ENCODE results near the gene HEXB.

The HEXB gene

DNA sequence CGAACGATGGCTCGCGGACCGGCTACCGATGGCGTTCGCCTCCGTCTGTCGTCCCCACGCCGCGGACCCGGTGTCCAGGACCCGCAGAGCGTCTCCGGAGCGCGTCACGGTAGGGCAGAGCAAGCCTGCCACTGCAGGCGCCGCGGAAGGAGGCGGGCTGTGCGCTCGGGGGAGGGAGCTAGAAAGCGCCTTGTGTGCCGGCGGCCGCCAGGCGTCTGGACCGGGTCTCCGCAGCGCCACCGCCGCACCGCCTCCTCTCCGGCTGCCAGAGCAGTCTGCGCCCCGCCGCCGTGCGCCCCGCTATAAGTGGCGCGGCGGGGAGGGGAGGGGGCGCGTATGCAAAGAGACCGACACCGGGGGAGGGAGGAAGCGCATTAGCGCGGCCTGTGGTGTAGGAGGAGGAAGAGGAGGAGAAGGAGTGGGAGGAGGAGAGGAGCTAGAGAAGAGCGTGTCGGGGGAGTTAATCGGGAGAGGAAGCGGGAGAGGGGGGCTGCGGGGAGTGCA, 44.5 kb upstream of the HEXB start, which contains the start of gene ENC1:
Gene ENC1, minus strand, starts transcription at position 279 of the 504 bp plus-strand sequence. CDS start 4,243 bp downstream, outside the sequence.
- TF ChIP-seq, protein P1, sequence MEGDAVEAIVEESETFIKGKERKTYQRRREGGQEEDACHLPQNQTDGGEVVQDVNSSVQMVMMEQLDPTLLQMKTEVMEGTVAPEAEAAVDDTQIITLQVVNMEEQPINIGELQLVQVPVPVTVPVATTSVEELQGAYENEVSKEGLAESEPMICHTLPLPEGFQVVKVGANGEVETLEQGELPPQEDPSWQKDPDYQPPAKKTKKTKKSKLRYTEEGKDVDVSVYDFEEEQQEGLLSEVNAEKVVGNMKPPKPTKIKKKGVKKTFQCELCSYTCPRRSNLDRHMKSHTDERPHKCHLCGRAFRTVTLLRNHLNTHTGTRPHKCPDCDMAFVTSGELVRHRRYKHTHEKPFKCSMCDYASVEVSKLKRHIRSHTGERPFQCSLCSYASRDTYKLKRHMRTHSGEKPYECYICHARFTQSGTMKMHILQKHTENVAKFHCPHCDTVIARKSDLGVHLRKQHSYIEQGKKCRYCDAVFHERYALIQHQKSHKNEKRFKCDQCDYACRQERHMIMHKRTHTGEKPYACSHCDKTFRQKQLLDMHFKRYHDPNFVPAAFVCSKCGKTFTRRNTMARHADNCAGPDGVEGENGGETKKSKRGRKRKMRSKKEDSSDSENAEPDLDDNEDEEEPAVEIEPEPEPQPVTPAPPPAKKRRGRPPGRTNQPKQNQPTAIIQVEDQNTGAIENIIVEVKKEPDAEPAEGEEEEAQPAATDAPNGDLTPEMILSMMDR (IDR thresholded peaks at IDR 0.05; ENCODE audit: low read depth, low read length) = peak; percentile 27; the same call in 1 of the 2 replicates
- peak within 1 kb of the TSS; percentile 94 for H3K4me3 ChIP-seq (ENCODE audit: low read depth, low read length)

DNA sequence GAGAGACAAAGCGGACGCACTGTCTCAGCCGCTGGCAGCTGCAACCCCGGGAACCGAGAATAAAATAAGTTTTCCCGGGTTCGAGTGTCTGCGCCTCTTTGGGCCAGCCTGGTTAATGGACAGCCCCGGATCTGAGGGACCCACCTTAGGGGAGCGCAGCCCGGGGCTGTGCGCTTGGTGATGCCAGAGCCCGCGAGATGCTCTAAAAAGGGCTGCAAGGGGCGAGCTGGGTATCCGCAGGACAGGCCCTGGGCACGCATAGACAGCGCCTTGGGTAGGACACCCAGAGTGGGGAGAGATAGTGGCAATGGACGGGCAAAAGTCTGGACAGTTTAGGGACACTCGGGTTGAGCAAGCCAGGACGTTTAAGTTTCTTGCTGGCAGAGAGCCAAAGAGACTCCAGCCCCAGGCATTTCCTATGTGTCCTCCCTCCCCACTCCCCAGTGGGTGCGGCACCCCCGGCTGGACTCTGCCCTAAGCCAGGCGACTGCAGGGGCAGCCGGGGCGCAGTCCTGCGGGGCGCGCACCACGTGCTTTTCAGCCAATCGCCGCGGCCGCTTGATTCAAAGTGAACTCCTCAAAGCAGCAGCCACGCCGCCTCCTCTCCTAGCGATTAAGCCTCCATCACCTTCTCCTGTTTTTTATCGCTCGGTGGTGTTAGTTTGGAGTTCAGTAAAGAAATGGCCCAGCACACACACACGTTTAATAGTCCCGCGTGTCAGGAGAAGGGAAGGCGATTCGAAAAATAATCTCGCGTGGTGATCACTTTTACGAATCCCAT, 43.9 kb upstream of the HEXB start:
- TF ChIP-seq, protein P1 (IDR thresholded peaks at IDR 0.05; ENCODE audit: low read depth, low read length) = no peak

DNA sequence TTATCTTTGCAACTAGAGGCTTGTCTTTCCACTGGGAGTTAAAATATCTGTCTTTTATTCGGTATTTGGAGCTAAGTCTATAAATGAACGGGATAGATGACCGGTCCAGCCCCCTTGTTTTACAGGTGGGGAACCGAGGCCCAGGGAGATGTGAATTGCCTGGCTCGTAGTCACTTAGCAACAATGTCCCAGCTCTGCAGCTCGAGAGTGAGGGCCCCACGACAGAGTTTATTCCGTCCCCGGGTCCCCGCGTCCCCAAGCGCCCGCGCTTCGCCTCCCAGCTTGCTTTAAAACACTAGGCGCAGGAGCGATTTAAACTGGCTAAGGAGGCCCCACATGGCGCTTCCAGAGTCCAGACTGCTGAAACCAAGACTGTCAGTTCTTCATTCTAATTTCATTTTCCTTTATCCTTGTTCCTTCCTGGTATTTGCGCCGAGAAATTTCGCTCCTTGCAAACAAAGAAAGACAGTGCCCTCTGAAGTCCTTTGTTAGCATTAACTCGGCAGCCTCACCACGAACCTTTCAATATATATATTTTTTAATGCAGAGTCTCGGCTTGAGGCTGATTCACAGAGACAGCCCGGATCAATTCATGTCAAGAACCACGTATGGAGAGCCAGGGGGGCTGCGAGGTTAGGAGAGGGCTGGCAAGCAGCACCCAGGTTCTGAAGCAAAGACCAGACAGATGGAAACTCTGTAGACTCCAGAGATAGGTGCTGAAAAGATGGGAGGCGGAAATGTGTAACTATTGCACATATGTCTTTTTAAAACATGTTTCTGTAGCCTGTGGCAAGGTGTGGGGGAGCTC, 43.1 kb upstream of the HEXB start:
- TF ChIP-seq, protein P1 (IDR thresholded peaks at IDR 0.05; ENCODE audit: low read depth, low read length) = no peak
- peak overlapping the region; percentile 94 for H3K4me3 ChIP-seq (ENCODE audit: low read depth, low read length)

More for the DNA sequence above, 43.9 kb upstream of the HEXB start:
- H3K4me3 ChIP-seq (ENCODE audit: low read depth, low read length) = peak overlapping the region; percentile 94

DNA sequence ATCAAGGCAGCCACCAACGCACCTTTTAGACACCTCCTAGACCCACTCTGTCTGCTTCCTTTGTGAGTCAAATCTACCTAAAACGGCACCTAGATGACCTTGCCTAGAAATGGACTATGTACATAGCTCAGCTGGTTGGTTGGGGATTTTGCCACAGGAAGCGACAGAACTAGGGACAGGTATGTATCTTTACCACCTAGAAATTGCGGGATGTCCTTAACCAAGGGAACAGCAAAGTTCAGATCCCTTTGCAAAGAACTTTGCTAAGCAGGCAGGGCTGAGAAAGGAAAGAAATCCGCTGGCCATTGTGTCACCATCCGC, 42.5 kb upstream of the HEXB start:
- TF ChIP-seq, protein P1 (IDR thresholded peaks at IDR 0.05; ENCODE audit: low read depth, low read length) = no peak
- no peak overlapping the region for H3K4me3 ChIP-seq (ENCODE audit: low read depth, low read length)

DNA sequence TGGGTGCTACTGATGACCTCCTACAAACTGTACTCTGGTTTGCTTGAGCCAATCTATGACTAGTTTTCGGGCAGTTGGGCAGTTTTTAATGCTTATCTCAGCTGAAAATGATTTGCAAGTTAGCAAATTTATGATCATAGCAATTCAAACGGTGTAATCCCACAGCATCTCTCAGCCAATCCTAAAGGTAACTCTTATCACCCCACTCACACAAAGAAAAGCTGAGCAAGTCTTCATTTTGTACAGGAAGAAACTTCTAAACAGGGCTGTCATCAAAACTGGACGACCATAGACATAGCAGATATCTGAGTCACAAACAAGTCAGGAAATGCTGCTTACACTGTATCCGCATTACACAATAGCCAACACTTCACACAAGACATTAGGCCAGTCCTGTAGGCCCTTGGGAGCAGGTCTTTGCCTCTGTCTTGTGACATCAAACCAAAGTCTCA, 41.9 kb upstream of the HEXB start:
- no peak overlapping the region for H3K4me3 ChIP-seq (ENCODE audit: low read depth, low read length)

DNA sequence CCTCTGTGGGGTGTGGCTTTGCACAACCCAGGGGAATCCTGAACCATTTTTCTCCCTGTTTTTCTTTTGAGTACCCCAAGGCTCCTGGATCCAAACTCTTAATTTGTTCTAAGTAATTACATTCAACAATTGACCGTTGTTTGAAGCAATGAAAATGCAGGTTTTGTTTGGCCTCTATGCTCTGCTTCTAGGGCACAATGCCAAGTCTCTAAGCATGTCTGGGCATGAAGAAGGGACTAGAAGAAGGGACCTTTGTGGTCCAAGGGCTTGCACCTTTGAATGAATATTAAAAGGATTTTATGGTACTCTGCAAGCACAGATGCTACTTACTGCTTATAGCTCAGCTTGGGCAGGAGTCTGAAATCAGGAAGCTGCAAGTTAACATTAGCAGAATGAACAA, 37.9 kb upstream of the HEXB start:
- TF ChIP-seq, protein P1 (IDR thresholded peaks at IDR 0.05; ENCODE audit: low read depth, low read length) = no peak

More for the DNA sequence above, 41.9 kb upstream of the HEXB start:
- TF ChIP-seq, protein P1 (IDR thresholded peaks at IDR 0.05; ENCODE audit: low read depth, low read length) = no peak

More for the DNA sequence above, 37.9 kb upstream of the HEXB start:
- H3K4me3 ChIP-seq (ENCODE audit: low read depth, low read length) = no peak overlapping the region
